Endothelial cell of umbilical vein (primary cell): ENCODE data around the gene PTRH1. TPM values are rescaled to one million over a fixed set of nuclear protein-coding genes. Genes with fewer than 3 reads are reported as not detected.

Experiments used
- BruUV-seq: library from RNA; stranded (reverse); fragments of 400-500 nt; replicated peaks from 2 replicates; lab custom pipeline; 2021; lab: Mats Ljungman, UMichigan
- CTCF ChIA-PET: fragments of 300-600, 350-600 bp; sonication (Branson Sonifier 250); formaldehyde crosslinking; loops from one replicate; lab custom pipeline; 2021; ENCODE audit warnings: antibody characterized with exemption, inconsistent platforms; lab: Charles Lee
- POLR2A ChIA-PET: fragments of 300-600, 350-600 bp; sonication (Branson Sonifier 250); formaldehyde crosslinking; loops from one replicate; lab custom pipeline; 2021; ENCODE audit warnings: antibody characterized with exemption, inconsistent platforms; lab: Charles Lee
- DNase-seq: peaks from one replicate; pipeline ENCODE4 v3.0.0-alpha.2; 2011; ENCODE audit warnings: low read depth, low spot score
- FAIRE-seq: peaks from 2 replicates; lab custom pipeline; 2011; peaks lifted over from hg19 to GRCh38; lab: Jason Lieb, UNC
- H2AFZ ChIP-seq: 2 replicates; pipeline ENCODE4 v1.6.0; 2012; ENCODE audit warnings: low read depth, low read length, control low read depth, inconsistent platforms
- H3K27ac ChIP-seq: 2 replicates; pipeline ENCODE4 v1.5.1; 2011; ENCODE audit warnings: low read depth, mild to moderate bottlenecking, control low read depth, low read length, moderate library complexity; ENCODE audit not compliant: insufficient read depth
- H3K27me3 ChIP-seq, 2 experiments: 2 replicates each; pipeline versions ENCODE4 v1.6.0 to v1.6.1; 2011; ENCODE audit warnings: low read length in 2 of 2, mixed read lengths in 1 of 2; ENCODE audit not compliant: control insufficient read depth in 2 of 2, insufficient read depth in 2 of 2
- H3K36me3 ChIP-seq, 2 experiments: 2 replicates in 1 of 2; 3 replicates in 1 of 2; pipeline ENCODE4 v1.5.1; 2011; ENCODE audit warnings: low read length in 2 of 2, mild to moderate bottlenecking in 1 of 2, moderate library complexity in 1 of 2; ENCODE audit not compliant: control insufficient read depth in 2 of 2, insufficient read depth in 2 of 2; ENCODE audit errors: extremely low read depth in 1 of 2
- H3K4me1 ChIP-seq: 3 replicates; pipeline ENCODE4 v1.5.1; 2011; ENCODE audit warnings: mild to moderate bottlenecking, low read length; ENCODE audit not compliant: control insufficient read depth, insufficient read depth; ENCODE audit errors: extremely low read depth
- H3K4me2 ChIP-seq: 2 replicates; pipeline ENCODE4 v1.6.1; 2011; ENCODE audit warnings: low read length, control low read depth, mixed read lengths; ENCODE audit not compliant: insufficient read depth
- H3K4me3 ChIP-seq, 3 experiments: fragments of 200-600 bp in 1 of 3; sonication (generic), shearing (Covaris generic) in 1 of 3; replicated peaks in 1 of 3; 2 replicates each; pipeline ENCODE4 v1.5.1; 2011 to 2016; ENCODE audit warnings: control low read depth in 3 of 3, low read length in 3 of 3, mild to moderate bottlenecking in 2 of 3, inconsistent platforms in 1 of 3, low read depth in 1 of 3, moderate library complexity in 1 of 3; ENCODE audit not compliant: insufficient read depth in 1 of 3
- H3K79me2 ChIP-seq: 2 replicates; pipeline ENCODE4 v1.6.0; 2012; ENCODE audit warnings: low read length, inconsistent platforms; ENCODE audit not compliant: control insufficient read depth, insufficient read depth
- H3K9ac ChIP-seq: replicated peaks from 2 replicates; pipeline ENCODE3; 2011; ENCODE audit warnings: low read length, control low read depth; ENCODE audit not compliant: insufficient read depth; ENCODE audit errors: extremely low read depth
- H3K9me1 ChIP-seq: replicated peaks from 3 replicates; pipeline ENCODE4 v1.6.0; 2011; ENCODE audit warnings: mild to moderate bottlenecking, low read length; ENCODE audit not compliant: control insufficient read depth, insufficient read depth; ENCODE audit errors: extremely low read depth
- H3K9me3 ChIP-seq: replicated peaks from 2 replicates; pipeline ENCODE4 v1.5.1; 2012; ENCODE audit warnings: low read length, inconsistent platforms; ENCODE audit not compliant: control insufficient read depth, insufficient read depth
- H4K20me1 ChIP-seq: replicated peaks from 2 replicates; pipeline ENCODE3; 2011; ENCODE audit warnings: mild to moderate bottlenecking, low read length; ENCODE audit not compliant: control insufficient read depth, insufficient read depth; ENCODE audit errors: extremely low read depth
- CTCF ChIP-seq, 2 donors: IDR thresholded peaks; 1 replicate in 1 of 2; 2 replicates in 1 of 2; pipeline ENCODE4 v1.5.1; 2011; ENCODE audit warnings: low read length in 2 of 2, mild to moderate bottlenecking in 2 of 2, moderate library complexity in 2 of 2, control low read depth in 1 of 2, inconsistent platforms in 1 of 2, low read depth in 1 of 2; ENCODE audit not compliant: insufficient read depth in 1 of 2; ENCODE audit errors: extremely low read depth in 1 of 2
- EZH2 ChIP-seq: IDR thresholded peaks from 2 replicates; pipeline ENCODE4 v1.6.1; 2012; ENCODE audit warnings: borderline replicate concordance, low read depth, mild to moderate bottlenecking, moderate library complexity, low read length, inconsistent platforms; ENCODE audit not compliant: severe bottlenecking
- FOS ChIP-seq: IDR thresholded peaks from 2 replicates; pipeline ENCODE4 v1.6.1; 2011; ENCODE audit warnings: mild to moderate bottlenecking, low read length, moderate library complexity, borderline replicate concordance; ENCODE audit not compliant: insufficient read depth
- GATA2 ChIP-seq: IDR thresholded peaks from 2 replicates; pipeline ENCODE4 v1.7.0; 2011; ENCODE audit warnings: low read depth, mild to moderate bottlenecking, moderate library complexity, mixed read lengths, low read length; ENCODE audit not compliant: insufficient read length, insufficient read depth
- JUN ChIP-seq: IDR thresholded peaks from 2 replicates; pipeline ENCODE4 v1.6.1; 2011; ENCODE audit warnings: borderline replicate concordance, low read depth; ENCODE audit not compliant: insufficient read length, insufficient read depth
- MYC ChIP-seq: IDR thresholded peaks from one replicate; pipeline ENCODE4 v1.6.1; 2011; ENCODE audit warnings: mild to moderate bottlenecking, low read depth, low read length
- POLR2A ChIP-seq: IDR thresholded peaks from 2 replicates; pipeline ENCODE4 v1.6.1; 2012; ENCODE audit warnings: low read depth, mild to moderate bottlenecking, control low read depth, low read length
- POLR2AphosphoS5 ChIP-seq: IDR thresholded peaks from 2 replicates; pipeline ENCODE4 v1.6.1; 2012; ENCODE audit warnings: low read depth, mild to moderate bottlenecking, control low read depth, low read length, moderate library complexity; ENCODE audit not compliant: insufficient read depth
- dilution Hi-C: fragments of 300-500 bp; cut with MboI; formaldehyde crosslinking; loops from one replicate; pipeline ENCODE4 v1.15.0; 2019; ENCODE audit warnings: low sequenced_read_pairs; ENCODE audit not compliant: extremely low pct_ligation_motif_present
- intact Hi-C: fragments of 100-400 bp; cut with micrococcal nuclease; formaldehyde crosslinking; loops from one replicate; pipeline ENCODE4 v1.10.0; 2022
- polyA plus RNA-seq, 4 experiments: library from polyadenylated mRNA; depleted of rRNA in 3 of 4; stranded (reverse) in 3 of 4; unstranded in 1 of 4; fragments of >200 nt; gene quantifications; 2 replicates each; pipeline versions ENCODE4 v1.2.1 to v1.2.3, GENCODE V29; 2011 to 2012; ENCODE audit warnings: missing spikeins in 1 of 4
- total RNA-seq: library from RNA; stranded (reverse); gene quantifications from 2 replicates; pipeline ENCODE4 v1.2.3, GENCODE V29; 2021
- TF ChIP-seq, protein P1 (sequence below): IDR thresholded peaks from 2 replicates; pipeline ENCODE4 v1.6.1; 2011; ENCODE audit not compliant: insufficient read depth, insufficient read length

Gene PTRH1
- total and polyA plus RNA-seq, 2 donors (not counting 3 experiments of a cell fraction or from before 2014, with no cell fraction given), result 25.1 to 52.2 TPM

DNA sequence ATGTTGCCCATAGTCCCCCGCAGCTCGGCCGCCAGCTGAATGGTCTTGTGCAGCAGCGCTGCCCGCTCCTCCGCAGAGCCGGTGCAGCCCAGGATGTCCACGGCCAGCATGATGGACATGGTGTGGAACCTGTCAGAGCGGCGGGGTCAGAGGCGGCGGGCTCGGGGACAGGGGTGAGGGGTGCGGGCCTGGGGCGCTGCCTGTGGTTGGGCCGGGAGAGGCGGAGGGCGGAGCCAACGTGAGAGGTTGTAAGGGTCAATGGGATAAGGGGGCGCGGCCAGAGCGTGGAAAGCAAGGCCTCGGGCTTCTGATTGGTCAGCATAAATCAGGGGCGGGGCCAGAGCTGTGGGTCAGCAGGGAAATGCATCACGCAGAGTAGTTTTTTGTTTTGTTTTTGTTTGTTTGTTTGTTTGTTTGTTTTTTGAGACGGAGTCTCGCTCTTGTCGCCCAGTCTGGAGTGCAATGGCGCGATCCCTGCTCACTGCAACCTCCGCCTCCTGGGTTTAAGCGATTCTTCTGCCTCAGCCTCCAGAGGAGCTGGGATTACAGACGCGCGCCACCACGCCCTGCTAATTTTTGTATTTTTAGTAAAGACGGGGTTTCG, 26.5 kb upstream of the PTRH1 start:
- H3K27ac ChIP-seq, result no peak overlapping the region
- no peaks in the 10 kb centered on the region for H3K9me1 ChIP-seq
- DNase-seq (no peak), FAIRE-seq (peak; percentile 12)
- no peak for TF ChIP-seq JUN
- TF ChIP-seq, protein P1, sequence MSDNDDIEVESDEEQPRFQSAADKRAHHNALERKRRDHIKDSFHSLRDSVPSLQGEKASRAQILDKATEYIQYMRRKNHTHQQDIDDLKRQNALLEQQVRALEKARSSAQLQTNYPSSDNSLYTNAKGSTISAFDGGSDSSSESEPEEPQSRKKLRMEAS, result no peak
- no peak for TF ChIP-seq GATA2
- no peak for TF ChIP-seq POLR2A
- TF ChIP-seq FOS, result no peak
- TF ChIP-seq CTCF (IDR thresholded peaks at IDR 0.05; ENCODE audit: extremely low read depth in 1 of 2, insufficient read depth in 1 of 2, low read depth in 1 of 2, low read length in 2 of 2), result no peak
- TF ChIP-seq MYC, result no peak
- TF ChIP-seq EZH2, result no peak
- no peak for TF ChIP-seq POLR2AphosphoS5
- H3K9me3 ChIP-seq, result no peaks in the 10 kb centered on the region
- H3K4me1 ChIP-seq, result no peaks in the 10 kb centered on the region
- POLR2A ChIA-PET, result interaction anchor here (1.3 kb wide), 1 partner anchor 29 kb away, joined by 4 read pairs; no protein-coding TSS in a partner anchor
- H4K20me1 ChIP-seq, result no peaks in the 10 kb centered on the region
- no peak overlapping the region for H3K4me2 ChIP-seq
- dilution Hi-C loops, result no loop called here
- H2AFZ ChIP-seq, result no peak overlapping the region
- CTCF ChIA-PET, result interaction anchor here (0.6 to 2.0 kb wide), 3 partner anchors 43 to 181 kb away, joined by 3 to 8 read pairs (median 4); no protein-coding TSS in a partner anchor
- BruUV-seq, result no TSS peak
- H3K79me2 ChIP-seq, result no peaks in the 10 kb centered on the region
- peaks cover 36 to 55% of the 10 kb centered on the region in 2 experiments for H3K36me3 ChIP-seq
- no peak overlapping the region for H3K4me3 ChIP-seq
- no peaks in the 10 kb centered on the region for H3K27me3 ChIP-seq
- no peak overlapping the region for H3K9ac ChIP-seq
- intact Hi-C loops, result no loop called here
